H1 (cell line): Measurements from ENCODE around the gene CEMIP2. TPM values are rescaled to one million over a fixed set of nuclear protein-coding genes. Genes with fewer than 3 reads are reported as not detected.
"Not testable (repeated sequence)": the region's sequence is repeated elsewhere in the genome, so short reads cannot be mapped to it uniquely, and the experiment has no call there.

Experiments
- CTCF ChIA-PET: fragments of 300-600 bp; sonication (Branson Sonifier 250); formaldehyde crosslinking; loops from one replicate; lab custom pipeline; 2021; ENCODE audit not compliant: partially characterized antibody; lab: Charles Lee
- POLR2A ChIA-PET: fragments of 300-600 bp; sonication (Branson Sonifier 250); formaldehyde crosslinking; loops from one replicate; lab custom pipeline; 2021; ENCODE audit warnings: inconsistent platforms; ENCODE audit not compliant: partially characterized antibody; lab: Charles Lee
- DNase-seq, 2 experiments: peaks; one replicate each; pipeline versions ENCODE4 v3.0.0 to v3.0.0-alpha.2; 2010 to 2022; ENCODE audit warnings: low spot score in 2 of 2, low read depth in 1 of 2, mixed read lengths in 1 of 2
- FAIRE-seq: peaks from 2 replicates; lab custom pipeline; 2011; peaks lifted over from hg19 to GRCh38; lab: Jason Lieb, UNC
- H2AFZ ChIP-seq: 2 replicates; pipeline ENCODE4 v1.8.1; 2012; ENCODE audit warnings: low read length, inconsistent platforms
- H2AK5ac ChIP-seq: 2 replicates; pipeline ENCODE4 v1.6.1; 2013; ENCODE audit warnings: low read depth, low read length
- H2BK120ac ChIP-seq: replicated peaks from 2 replicates; pipeline ENCODE3; 2013; ENCODE audit warnings: low read depth, low read length, inconsistent platforms
- H2BK12ac ChIP-seq: 2 replicates; pipeline ENCODE4 v1.6.1; 2013; ENCODE audit warnings: low read depth, low read length
- H2BK15ac ChIP-seq: 2 replicates; pipeline ENCODE4 v1.6.1; 2013; ENCODE audit warnings: low read length
- H2BK20ac ChIP-seq: 2 replicates; pipeline ENCODE4 v1.6.1; 2013; ENCODE audit warnings: low read length
- H2BK5ac ChIP-seq: 2 replicates; pipeline ENCODE4 v1.6.1; 2013; ENCODE audit warnings: low read depth, low read length
- H3K14ac ChIP-seq: 2 replicates; pipeline ENCODE4 v1.6.1; 2013; ENCODE audit warnings: inconsistent platforms; ENCODE audit not compliant: insufficient read length
- H3K18ac ChIP-seq: 2 replicates; pipeline ENCODE4 v1.6.1; 2013; ENCODE audit warnings: low read length; ENCODE audit errors: extremely low read depth
- H3K23ac ChIP-seq: 2 replicates; pipeline ENCODE4 v1.6.1; 2013; ENCODE audit warnings: inconsistent platforms; ENCODE audit not compliant: insufficient read length
- H3K23me2 ChIP-seq: 2 replicates; pipeline ENCODE4 v1.6.1; 2013; ENCODE audit warnings: low read depth, low read length
- H3K27ac ChIP-seq: 2 replicates; pipeline ENCODE4 v1.6.1; 2011; ENCODE audit warnings: low read depth, low read length, inconsistent platforms
- H3K27me3 ChIP-seq, 4 experiments: replicated peaks in 1 of 4; 1 replicate in 1 of 4; 2 replicates in 3 of 4; pipeline versions ENCODE4 v1.6.1 to v1.8.1; 2011 to 2013; ENCODE audit warnings: low read length in 3 of 4, mild to moderate bottlenecking in 3 of 4, inconsistent platforms in 2 of 4, mixed read lengths in 2 of 4, moderate library complexity in 1 of 4; ENCODE audit not compliant: control insufficient read depth in 3 of 4, insufficient read depth in 3 of 4; ENCODE audit errors: extremely low read depth in 1 of 4
- H3K36me3 ChIP-seq, 4 experiments: 2 replicates each; pipeline versions ENCODE4 v1.6.1 to v1.8.1; 2011 to 2013; ENCODE audit warnings: mild to moderate bottlenecking in 4 of 4, low read length in 3 of 4, moderate library complexity in 2 of 4, control low read depth in 1 of 4, inconsistent platforms in 1 of 4; ENCODE audit not compliant: insufficient read depth in 4 of 4, control insufficient read depth in 2 of 4
- H3K4ac ChIP-seq: replicated peaks from 2 replicates; pipeline ENCODE3; 2013; ENCODE audit warnings: low read length, low read depth, mixed read lengths, inconsistent platforms; ENCODE audit not compliant: insufficient read length
- H3K4me1 ChIP-seq, 4 experiments: replicated peaks in 1 of 4; 1 replicate in 1 of 4; 2 replicates in 3 of 4; pipeline versions ENCODE4 v1.6.1 to v1.8.1; 2011 to 2013; ENCODE audit warnings: low read length in 3 of 4, inconsistent platforms in 2 of 4, mixed read lengths in 1 of 4; ENCODE audit not compliant: insufficient read depth in 4 of 4, control insufficient read depth in 3 of 4
- H3K4me2 ChIP-seq, 2 experiments: 2 replicates each; pipeline versions ENCODE4 v1.6.1 to v1.8.1; 2011 to 2013; ENCODE audit warnings: low read depth in 2 of 2, low read length in 2 of 2, control low read depth in 1 of 2, inconsistent platforms in 1 of 2, mild to moderate bottlenecking in 1 of 2; ENCODE audit not compliant: insufficient read depth in 1 of 2
- H3K4me3 ChIP-seq, 4 experiments: fragments of 200-600, 300-600 bp in 1 of 4; sonication (generic), shearing (Covaris generic), sonication (Bioruptor Twin) in 1 of 4; 2 replicates each; pipeline versions ENCODE4 v1.5.1 to v1.8.1; 2011 to 2016; ENCODE audit warnings: low read length in 4 of 4, low read depth in 3 of 4, control low read depth in 2 of 4, inconsistent platforms in 2 of 4, mild to moderate bottlenecking in 2 of 4, mixed read lengths in 1 of 4, moderate library complexity in 1 of 4; ENCODE audit not compliant: insufficient read depth in 2 of 4; ENCODE audit errors: extremely low read depth in 1 of 4
- H3K56ac ChIP-seq: replicated peaks from 2 replicates; pipeline ENCODE3; 2013; ENCODE audit warnings: low read depth, mild to moderate bottlenecking, mixed read lengths, low read length, inconsistent platforms; ENCODE audit not compliant: insufficient read length
- H3K79me1 ChIP-seq: 2 replicates; pipeline ENCODE4 v1.6.1; 2013; ENCODE audit warnings: low read depth, low read length, control low read depth
- H3K79me2 ChIP-seq, 2 experiments: 2 replicates each; pipeline versions ENCODE4 v1.6.1 to v1.8.1; 2012 to 2013; ENCODE audit warnings: low read length in 2 of 2, mild to moderate bottlenecking in 2 of 2, inconsistent platforms in 1 of 2; ENCODE audit not compliant: insufficient read depth in 2 of 2, control insufficient read depth in 1 of 2
- H3K9ac ChIP-seq, 4 experiments: replicated peaks in 1 of 4; 1 replicate in 1 of 4; 2 replicates in 3 of 4; pipeline versions ENCODE4 v1.6.1 to v1.8.1; 2011 to 2013; ENCODE audit warnings: low read depth in 3 of 4, low read length in 3 of 4, control low read depth in 2 of 4, mild to moderate bottlenecking in 2 of 4, moderate library complexity in 2 of 4, inconsistent platforms in 1 of 4; ENCODE audit errors: extremely low read depth in 1 of 4
- H3K9me3 ChIP-seq, 2 experiments: 2 replicates each; pipeline versions ENCODE4 v1.6.1 to v1.8.1; 2012 to 2013; ENCODE audit warnings: mild to moderate bottlenecking in 2 of 2, moderate library complexity in 2 of 2, control low read depth in 1 of 2, inconsistent platforms in 1 of 2, low read depth in 1 of 2, low read length in 1 of 2, mixed read lengths in 1 of 2; ENCODE audit not compliant: insufficient read depth in 2 of 2
- H4K20me1 ChIP-seq, 2 experiments: replicated peaks in 1 of 2; 2 replicates each; pipeline versions ENCODE3 to v1.8.1; 2011 to 2013; ENCODE audit warnings: inconsistent platforms in 2 of 2, low read length in 2 of 2, mild to moderate bottlenecking in 1 of 2; ENCODE audit not compliant: insufficient read depth in 2 of 2, control insufficient read depth in 1 of 2
- H4K5ac ChIP-seq: 2 replicates; pipeline ENCODE4 v1.6.1; 2013; ENCODE audit warnings: low read length, low read depth, mixed read lengths, inconsistent platforms; ENCODE audit not compliant: insufficient read length
- H4K8ac ChIP-seq: 2 replicates; pipeline ENCODE4 v1.8.0; 2013; ENCODE audit warnings: mild to moderate bottlenecking, moderate library complexity, low read length, inconsistent platforms; ENCODE audit not compliant: insufficient read depth; ENCODE audit errors: extremely low read depth
- H4K91ac ChIP-seq: replicated peaks from 2 replicates; pipeline ENCODE3; 2013; ENCODE audit warnings: low read length, mixed read lengths, inconsistent platforms; ENCODE audit not compliant: insufficient read length
- WGBS, 2 experiments: shearing (Covaris generic) in 1 of 2; methylation state at CpG; one replicate each; pipeline versions ENCODE4 v1.1.6 to v1.1.7; 2013 to 2015; ENCODE audit warnings: low lambda C conversion rate in 2 of 2, mixed read lengths in 2 of 2, inconsistent platforms in 1 of 2, low coverage in 1 of 2, missing lambda C conversion rate in 1 of 2; ENCODE audit not compliant: insufficient replicate concordance in 2 of 2, insufficient coverage in 1 of 2, insufficient read length in 1 of 2; ENCODE audit errors: extremely low coverage in 1 of 2, missing lambda C conversion rate in 1 of 2; 5-methylcytosine and 5-hydroxymethylcytosine counted together
- polyA plus RNA-seq, 7 experiments: library from polyadenylated mRNA; depleted of rRNA in 3 of 7; stranded (reverse) in 5 of 7; unstranded in 2 of 7; fragments of >200 nt in 5 of 7; fragments of 200-250 nt in 2 of 7; gene quantifications; 1 replicate in 5 of 7; 2 replicates in 1 of 7; 4 replicates in 1 of 7; pipeline versions ENCODE4 v1.2.1 to v1.2.3, GENCODE V29; 2011 to 2013; ENCODE audit warnings: missing spikeins in 2 of 7, mixed read lengths in 2 of 7
- total RNA-seq: library from RNA; stranded (reverse); fragmentation: NEBNext Ultra II Directional; extraction: Animal tissue kit (Norgen Biotek cat#: 25700); gene quantifications from 2 replicates; pipeline ENCODE4 v1.2.1, GENCODE V29; 2021

Gene CEMIP2
- total and polyA plus RNA-seq, 2 of the 8 experiments (the other 6 are each of a cell fraction or from before 2014, with no cell fraction given) = 25.2 to 52.1 TPM

GRCh38 chr9:71805096-71805495, 36.8 kb upstream of the CEMIP2 start:
- CTCF ChIA-PET = interaction anchor here (0.6 to 5.9 kb wide), 7 partner anchors 9 to 229 kb away, joined by 3 to 67 read pairs (median 5); no protein-coding TSS in a partner anchor
- H2BK15ac ChIP-seq, H2BK12ac ChIP-seq, H2BK20ac ChIP-seq, H3K4me2 ChIP-seq, POLR2A ChIA-PET, H3K79me2 ChIP-seq, H3K4me3 ChIP-seq, H3K23ac ChIP-seq, H3K14ac ChIP-seq, DNase-seq, H3K27me3 ChIP-seq, H3K4ac ChIP-seq, H3K9me3 ChIP-seq, H4K8ac ChIP-seq, H3K79me1 ChIP-seq, H2AK5ac ChIP-seq, H3K9ac ChIP-seq, FAIRE-seq, H2BK5ac ChIP-seq, H4K91ac ChIP-seq, H3K23me2 ChIP-seq, H3K4me1 ChIP-seq, H3K18ac ChIP-seq, H2AFZ ChIP-seq, H4K5ac ChIP-seq, H3K56ac ChIP-seq, H2BK120ac ChIP-seq, H4K20me1 ChIP-seq, H3K27ac ChIP-seq, H3K36me3 ChIP-seq: not testable (repeated sequence)
- 100% methylated on average over 1 of the region's 1 CpG; no CpG with 5 or more reads in 1 of the 2 experiments for WGBS, 2 experiments
